ENCODE results near the gene MYO7B. TPM values are rescaled to one million over a fixed set of nuclear protein-coding genes. Genes with fewer than 3 reads are reported as not detected.

Gene MYO7B
- total RNA-seq, 1 donor from 2014 or later, result 1.3 TPM

DNA sequence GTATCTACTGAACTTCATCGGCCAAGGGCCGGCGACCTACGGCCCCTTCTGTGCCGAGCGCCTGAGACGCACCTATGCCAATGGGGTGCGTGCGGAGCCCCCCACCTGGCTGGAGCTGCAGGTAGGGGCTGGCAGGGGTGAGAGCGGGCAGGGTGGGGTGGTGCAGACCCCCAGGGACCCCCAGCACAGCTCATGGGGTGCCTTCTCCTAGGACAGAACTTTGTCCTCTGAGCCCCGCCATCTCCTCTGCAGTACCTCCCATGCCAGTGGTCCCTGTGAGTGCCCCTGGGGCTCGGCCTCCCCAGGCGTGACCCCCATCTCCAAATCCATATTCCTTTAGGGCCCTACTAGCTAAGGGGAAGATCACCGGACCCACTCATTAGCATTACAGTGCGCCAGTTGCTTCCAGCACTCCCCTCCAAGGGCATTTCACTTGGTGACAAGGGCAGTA, 86.5 kb downstream of the MYO7B start:
- Histone ChIP-seq H3K36me3 (no peaks in the 10 kb centered on the region), H3K9me3 (no peaks in the 10 kb centered on the region), H3K27ac (no peak overlapping the region), H3K4me3 (no peak overlapping the region), H3K4me1 (no peaks in the 10 kb centered on the region), H3K27me3 (no peaks in the 10 kb centered on the region)
- TF ChIP-seq, protein P1, sequence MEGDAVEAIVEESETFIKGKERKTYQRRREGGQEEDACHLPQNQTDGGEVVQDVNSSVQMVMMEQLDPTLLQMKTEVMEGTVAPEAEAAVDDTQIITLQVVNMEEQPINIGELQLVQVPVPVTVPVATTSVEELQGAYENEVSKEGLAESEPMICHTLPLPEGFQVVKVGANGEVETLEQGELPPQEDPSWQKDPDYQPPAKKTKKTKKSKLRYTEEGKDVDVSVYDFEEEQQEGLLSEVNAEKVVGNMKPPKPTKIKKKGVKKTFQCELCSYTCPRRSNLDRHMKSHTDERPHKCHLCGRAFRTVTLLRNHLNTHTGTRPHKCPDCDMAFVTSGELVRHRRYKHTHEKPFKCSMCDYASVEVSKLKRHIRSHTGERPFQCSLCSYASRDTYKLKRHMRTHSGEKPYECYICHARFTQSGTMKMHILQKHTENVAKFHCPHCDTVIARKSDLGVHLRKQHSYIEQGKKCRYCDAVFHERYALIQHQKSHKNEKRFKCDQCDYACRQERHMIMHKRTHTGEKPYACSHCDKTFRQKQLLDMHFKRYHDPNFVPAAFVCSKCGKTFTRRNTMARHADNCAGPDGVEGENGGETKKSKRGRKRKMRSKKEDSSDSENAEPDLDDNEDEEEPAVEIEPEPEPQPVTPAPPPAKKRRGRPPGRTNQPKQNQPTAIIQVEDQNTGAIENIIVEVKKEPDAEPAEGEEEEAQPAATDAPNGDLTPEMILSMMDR (IDR thresholded peaks at IDR 0.05), result no peak
- no peak for DNase-seq (ENCODE audit: low spot score in 2 of 2)
- intact Hi-C loops (cut with DNase I), result no loop called here

GRCh38 chr2:127622561-127623387, 87.3 kb downstream of the MYO7B start:
- H3K36me3 ChIP-seq, result no peaks in the 10 kb centered on the region
- H3K9me3 ChIP-seq, result no peaks in the 10 kb centered on the region
- intact Hi-C loops (cut with DNase I), result no loop called here
- peak in 1 of 2 donors; percentile 59 for DNase-seq (ENCODE audit: low spot score in 2 of 2)
- H3K27ac ChIP-seq, result no peak overlapping the region
- H3K27me3 ChIP-seq, result no peaks in the 10 kb centered on the region
- H3K4me3 ChIP-seq, result no peak overlapping the region
- TF ChIP-seq, protein P1 (IDR thresholded peaks at IDR 0.05), result no peak
- no peaks in the 10 kb centered on the region for H3K4me1 ChIP-seq

DNA sequence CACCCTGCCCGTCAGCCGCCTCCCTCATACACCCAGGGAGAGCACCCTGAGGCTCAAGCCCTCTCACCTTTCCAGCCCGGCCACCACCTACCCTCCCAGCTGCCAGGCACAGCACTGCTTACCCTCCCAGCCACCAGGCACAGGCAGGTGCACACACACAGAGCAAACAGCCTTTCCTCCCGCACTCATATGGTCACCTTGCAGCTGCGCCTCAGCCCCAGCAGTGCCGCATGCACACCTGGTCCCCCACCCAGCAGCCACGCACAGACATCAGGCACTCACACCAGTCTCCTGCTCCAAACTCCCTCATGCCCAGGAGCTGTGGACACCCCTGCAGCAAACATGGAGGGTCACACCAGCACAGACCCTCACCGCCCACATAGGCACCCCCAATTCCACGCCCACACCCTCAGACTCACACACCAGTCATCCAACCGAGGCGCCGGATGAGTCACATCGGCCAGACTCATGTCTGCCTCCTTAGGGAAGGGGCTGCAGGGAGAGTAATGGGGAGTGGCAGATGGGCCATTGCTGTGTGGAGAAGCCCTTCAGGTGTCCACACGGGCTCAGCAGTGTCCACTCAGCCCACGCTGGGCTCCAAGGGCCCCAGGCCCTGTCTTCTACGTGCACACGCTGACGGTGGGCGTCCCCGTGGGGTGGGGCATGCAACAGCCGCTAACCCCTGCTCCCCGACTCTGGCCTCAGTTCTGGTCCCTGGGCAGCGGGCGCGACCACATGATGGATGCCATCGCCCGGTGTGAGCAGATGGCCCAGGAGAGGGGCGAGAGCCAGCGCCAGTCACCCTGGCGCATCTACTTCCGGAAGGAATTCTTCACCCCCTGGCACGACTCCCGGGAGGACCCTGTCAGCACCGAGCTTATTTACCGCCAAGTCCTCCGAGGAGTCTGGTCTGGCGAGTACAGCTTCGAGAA, 88.2 kb downstream of the MYO7B start:
- H3K4me3 ChIP-seq, result no peak overlapping the region
- H3K27ac ChIP-seq, result no peak overlapping the region
- no peaks in the 10 kb centered on the region for H3K9me3 ChIP-seq
- intact Hi-C loops (cut with DNase I), result no loop called here
- DNase-seq (ENCODE audit: low spot score in 2 of 2), result peak in 1 of 2 donors; percentile 59
- TF ChIP-seq, protein P1 (IDR thresholded peaks at IDR 0.05), result no peak
- H3K36me3 ChIP-seq, result no peaks in the 10 kb centered on the region
- H3K27me3 ChIP-seq, result no peaks in the 10 kb centered on the region
- no peaks in the 10 kb centered on the region for H3K4me1 ChIP-seq

DNA sequence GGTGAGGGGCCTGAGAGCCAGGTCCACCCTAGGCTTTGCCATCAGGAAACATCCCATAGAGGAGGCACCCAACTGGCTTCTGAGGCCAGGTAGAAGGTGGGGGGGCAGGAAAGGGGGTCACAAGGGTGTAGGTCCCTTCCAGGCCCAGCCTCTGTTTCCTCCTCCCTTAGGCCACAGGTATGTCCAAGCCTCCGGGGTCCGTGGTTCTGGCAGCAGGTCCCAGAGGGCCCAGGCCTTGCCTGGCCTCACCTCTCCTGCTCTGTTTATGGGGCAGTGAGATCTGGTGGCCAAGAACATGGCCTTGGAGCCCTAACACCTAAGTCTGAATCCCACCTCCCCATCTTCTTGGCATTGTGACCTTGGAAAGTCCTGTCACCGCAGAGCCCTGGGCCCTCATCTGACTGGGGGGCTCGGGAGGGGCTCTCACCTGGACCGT, 88.9 kb downstream of the MYO7B start:
- H3K9me3 ChIP-seq, result no peaks in the 10 kb centered on the region
- H3K36me3 ChIP-seq, result no peaks in the 10 kb centered on the region
- H3K4me1 ChIP-seq, result no peaks in the 10 kb centered on the region
- peak in 1 of 2 donors; percentile 60 for DNase-seq (ENCODE audit: low spot score in 2 of 2)
- H3K27ac ChIP-seq, result no peak overlapping the region
- H3K27me3 ChIP-seq, result no peaks in the 10 kb centered on the region
- no peak overlapping the region for H3K4me3 ChIP-seq
- intact Hi-C loops (cut with DNase I), result no loop called here
- TF ChIP-seq, protein P1 (IDR thresholded peaks at IDR 0.05), result no peak

GRCh38 chr2:127624756-127625571, 89.5 kb downstream of the MYO7B start:
- DNase-seq (ENCODE audit: low spot score in 2 of 2), result peak in 1 of 2 donors; percentile 53
- Histone ChIP-seq H3K36me3 (no peaks in the 10 kb centered on the region), H3K9me3 (no peaks in the 10 kb centered on the region), H3K27me3 (no peaks in the 10 kb centered on the region), H3K4me1 (no peaks in the 10 kb centered on the region), H3K27ac (no peak overlapping the region), H3K4me3 (no peak overlapping the region)
- TF ChIP-seq, protein P1 (IDR thresholded peaks at IDR 0.05), result no peak
- intact Hi-C loops (cut with DNase I), result no loop called here
